ENCODE results near the gene THRA. TPM values are rescaled to one million over a fixed set of nuclear protein-coding genes. Genes with fewer than 3 reads are reported as not detected.
A peak's percentile ranks its signal among the peaks of the same experiment; 100 is the strongest.

Gene THRA
- total and polyA plus RNA-seq, 9 of the 15 experiments (the other 6 are each of a cell fraction or from before 2014, with no cell fraction given) = 0.34 to 23.4 (median 12.7) TPM

DNA sequence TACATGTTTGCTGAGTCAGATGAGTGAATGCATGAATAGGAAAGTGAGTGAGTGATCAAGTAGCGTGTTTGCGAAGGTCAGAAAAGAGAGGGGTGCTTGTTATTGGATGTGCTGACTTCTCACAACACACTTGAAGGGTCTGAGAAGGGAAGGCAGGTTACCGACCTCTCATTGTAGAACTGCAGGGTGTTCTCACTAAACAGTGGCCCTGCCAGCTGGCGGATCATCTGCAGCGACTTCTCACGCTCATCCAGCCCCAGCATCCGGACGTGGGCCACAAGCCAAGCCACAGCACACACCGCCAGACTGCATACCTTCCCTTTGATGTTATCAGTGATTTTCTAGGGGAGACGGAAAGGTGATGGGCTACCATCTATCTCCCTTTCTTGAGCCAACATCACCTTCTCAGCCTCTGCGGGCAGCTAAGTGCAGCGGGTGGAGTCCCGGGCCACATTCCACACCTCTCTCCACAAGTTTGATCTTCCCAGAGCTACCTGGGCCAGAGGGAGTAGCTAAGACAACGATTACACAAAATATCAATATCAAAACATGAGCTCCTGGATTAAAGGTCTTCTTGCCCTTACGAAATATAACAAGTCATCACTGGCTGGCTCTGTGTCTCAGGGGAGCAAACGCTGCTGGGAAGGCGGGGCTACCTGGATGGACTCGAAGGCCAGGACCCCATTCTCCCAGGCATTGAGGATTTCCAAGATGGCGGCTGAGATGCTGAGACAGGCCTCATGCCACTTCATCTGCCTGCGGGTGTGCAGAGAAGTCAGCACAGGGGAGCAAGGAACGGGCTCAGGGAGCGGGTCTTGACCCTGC, 36.6 kb upstream of the THRA start:
- no peaks in the 10 kb centered on the region for H3K9me3 ChIP-seq (replicated peaks; ENCODE audit: control insufficient read depth, insufficient read depth, low read depth, low read length)
- ChIA-PET POLR2A (interaction anchor here (0.7 kb wide), 1 partner anchor 393 kb away, joined by 5 read pairs; no protein-coding TSS in a partner anchor), CTCF (ENCODE audit: low intra/inter-chr PET ratio) (interaction anchor here (0.5 to 1.5 kb wide), 5 partner anchors 9 to 405 kb away, joined by 3 to 5 read pairs (median 3); no protein-coding TSS in a partner anchor)
- TF ChIP-seq SRSF3 (IDR thresholded peaks at IDR 0.05; ENCODE audit: insufficient read depth, low read length) (no peak), MYBL2 (IDR thresholded peaks at IDR 0.05; ENCODE audit: low read depth) (no peak), MYBL2 (CRISPR knock-in tag; IDR thresholded peaks at IDR 0.05; ENCODE audit: borderline replicate concordance) (no peak), HIVEP1 (CRISPR knock-in tag; IDR thresholded peaks at IDR 0.05) (no peak), CHCHD3 (CRISPR knock-in tag; IDR thresholded peaks at IDR 0.05) (no peak), ZNF232 (CRISPR knock-in tag; IDR thresholded peaks at IDR 0.05) (no peak), ADNP (tag; IDR thresholded peaks at IDR 0.05) (no peak), SAP30 (IDR thresholded peaks at IDR 0.05; ENCODE audit: borderline replicate concordance, insufficient read depth, low read depth, low read length, poor library complexity, severe bottlenecking) (no peak), PRDM10 (IDR thresholded peaks at IDR 0.05; ENCODE audit: partially characterized antibody) (no peak), PHF8 (IDR thresholded peaks at IDR 0.05; ENCODE audit: borderline replicate concordance, low read length) (no peak)
- TF ChIP-seq, protein P1, sequence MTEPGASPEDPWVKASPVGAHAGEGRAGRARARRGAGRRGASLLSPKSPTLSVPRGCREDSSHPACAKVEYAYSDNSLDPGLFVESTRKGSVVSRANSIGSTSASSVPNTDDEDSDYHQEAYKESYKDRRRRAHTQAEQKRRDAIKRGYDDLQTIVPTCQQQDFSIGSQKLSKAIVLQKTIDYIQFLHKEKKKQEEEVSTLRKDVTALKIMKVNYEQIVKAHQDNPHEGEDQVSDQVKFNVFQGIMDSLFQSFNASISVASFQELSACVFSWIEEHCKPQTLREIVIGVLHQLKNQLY (CRISPR knock-in tag; conservative IDR thresholded peaks at IDR 0.05) = no peak
- intact Hi-C loops (cut with micrococcal nuclease) (no loop called here), in situ Hi-C loops (cut with MboI) (no loop called here)
- no peak overlapping the region for H3K4me2 ChIP-seq (ENCODE audit: insufficient read depth, low read length)
- no peaks in the 10 kb centered on the region for H3K79me2 ChIP-seq (ENCODE audit: control insufficient read depth, insufficient read depth, low read length)
- peaks cover 91% of the 10 kb centered on the region for H3K36me3 ChIP-seq (ENCODE audit: control insufficient read depth, insufficient read depth, low read length)
- DNase-seq (ENCODE audit: extremely low read depth in 1 of 4, low spot score in 3 of 4) (peak in 1 of 4 experiments; percentile 10), FAIRE-seq (no peak), ATAC-seq (no peak)
- WGBS (ENCODE audit: insufficient coverage, low coverage, missing lambda C conversion rate) = 91% methylated on average over 22 of the region's 22 CpGs
- no peaks in the 10 kb centered on the region for H3K9me1 ChIP-seq (ENCODE audit: control insufficient read depth, insufficient read depth, low read length)
- no peak overlapping the region for H2AFZ ChIP-seq (ENCODE audit: low read depth, low read length)
- 0 out of 2 replicates have a peak, but pooled peaks cover 4% of the 10 kb centered on the region for H4K20me1 ChIP-seq (replicated peaks; ENCODE audit: control insufficient read depth, insufficient read depth, low read length)
- no TSS peak for BruUV-seq (replicated peaks)
- peaks cover 2 to 18% of the 10 kb centered on the region in 2 experiments; a peak in 4 of 5 replicates for H3K4me1 ChIP-seq (replicated peaks in 1 of 2; ENCODE audit: control insufficient read depth in 2 of 2, insufficient read depth in 2 of 2, low read length in 2 of 2)
- peak overlapping the region in 1 of 2 experiments; percentile 76; a peak in 2 of 4 replicates for H3K9ac ChIP-seq (ENCODE audit: insufficient read depth in 1 of 2, low read depth in 2 of 2, low read length in 2 of 2)
- H3K4me3 ChIP-seq = no peak overlapping the region
- H3K27ac ChIP-seq (ENCODE audit: extremely low read depth, low read depth, low read length) = no peak overlapping the region
- H3K27me3 ChIP-seq (ENCODE audit: control insufficient read depth in 2 of 2, insufficient read depth in 2 of 2, low read length in 2 of 2) = no peaks in the 10 kb centered on the region

All from K562 (cell line).